Naive thymus-derived CD4-positive, alpha-beta T cell (primary cell): ENCODE measurements around the gene LTO1. TPM values are rescaled to one million over a fixed set of nuclear protein-coding genes. Genes with fewer than 3 reads are reported as not detected.

Source experiments
- ATAC-seq: fragments of 150-1000 bp; cut with Tn5 transposase; 2 replicates; pipeline ENCODE4 v1.10.0; 2021; ENCODE audit warnings: mild to moderate bottlenecking, moderate library complexity
- CTCF ChIA-PET: fragments of 350-600 bp; sonication (Branson Sonifier 250); formaldehyde crosslinking; loops from one replicate; lab custom pipeline; 2021; ENCODE audit warnings: antibody characterized with exemption; lab: Charles Lee
- POLR2A ChIA-PET: fragments of 350-600 bp; sonication (Branson Sonifier 250); formaldehyde crosslinking; loops from one replicate; lab custom pipeline; 2021; ENCODE audit warnings: antibody characterized with exemption, inconsistent platforms; lab: Charles Lee
- DNase-seq, 9 donors: peaks; one replicate each; pipeline versions ENCODE4 v3.0.0 to v3.0.0-alpha.2; 2020 to 2022; ENCODE audit warnings: mixed read lengths in 1 of 9
- H3K27ac ChIP-seq: one replicate; pipeline ENCODE4 v1.7.0; 2013; ENCODE audit warnings: mild to moderate bottlenecking, low read depth, low read length, moderate library complexity
- H3K27me3 ChIP-seq, 2 donors: one replicate each; pipeline ENCODE4 v1.7.0; 2013; ENCODE audit warnings: low read length in 2 of 2, mild to moderate bottlenecking in 2 of 2, moderate library complexity in 2 of 2; ENCODE audit not compliant: control insufficient read depth in 2 of 2, insufficient read depth in 2 of 2
- H3K36me3 ChIP-seq, 3 experiments: 1 replicate in 2 of 3; 2 replicates in 1 of 3; pipeline ENCODE4 v1.7.0; 2013; ENCODE audit warnings: low read length in 3 of 3, mild to moderate bottlenecking in 3 of 3, moderate library complexity in 1 of 3; ENCODE audit not compliant: insufficient read depth in 3 of 3, control insufficient read depth in 2 of 3
- H3K4me1 ChIP-seq, 2 donors: one replicate each; pipeline ENCODE4 v1.7.0; 2013; ENCODE audit warnings: low read length in 2 of 2, mild to moderate bottlenecking in 2 of 2, moderate library complexity in 1 of 2; ENCODE audit not compliant: control insufficient read depth in 2 of 2, insufficient read depth in 2 of 2
- H3K4me3 ChIP-seq: 2 replicates; pipeline ENCODE4 v1.7.0; 2013; ENCODE audit warnings: mild to moderate bottlenecking, low read length
- H3K9me3 ChIP-seq, 3 experiments: 1 replicate in 2 of 3; 2 replicates in 1 of 3; pipeline ENCODE4 v1.7.0; 2013; ENCODE audit warnings: low read length in 3 of 3; ENCODE audit not compliant: control insufficient read depth in 2 of 3
- H3K27ac Mint-ChIP-seq, 9 donors: one replicate each; pipeline ENCODE4 v1.8.0; 2020 to 2022; ENCODE audit warnings: mixed read lengths in 9 of 9, mild to moderate bottlenecking in 8 of 9, moderate library complexity in 5 of 9, inconsistent platforms in 2 of 9
- H3K27me3 Mint-ChIP-seq, 5 donors: one replicate each; pipeline ENCODE4 v1.8.0; 2021 to 2022; ENCODE audit warnings: mixed read lengths in 5 of 5, mild to moderate bottlenecking in 1 of 5
- H3K36me3 Mint-ChIP-seq, 5 donors: one replicate each; pipeline ENCODE4 v1.8.0; 2020 to 2022; ENCODE audit warnings: mixed read lengths in 5 of 5, mild to moderate bottlenecking in 3 of 5, inconsistent platforms in 1 of 5
- H3K4me1 Mint-ChIP-seq, 7 donors: one replicate each; pipeline ENCODE4 v1.8.0; 2020 to 2022; ENCODE audit warnings: mixed read lengths in 7 of 7, mild to moderate bottlenecking in 3 of 7, inconsistent platforms in 1 of 7
- H3K4me3 Mint-ChIP-seq, 10 donors: one replicate each; pipeline ENCODE4 v1.8.0; 2020 to 2022; ENCODE audit warnings: mild to moderate bottlenecking in 10 of 10, mixed read lengths in 10 of 10, moderate library complexity in 6 of 10, inconsistent platforms in 2 of 10
- H3K9me3 Mint-ChIP-seq, 11 donors: one replicate each; pipeline ENCODE4 v1.8.0; 2020 to 2022; ENCODE audit warnings: mixed read lengths in 11 of 11, mild to moderate bottlenecking in 4 of 11, inconsistent platforms in 1 of 11, moderate library complexity in 1 of 11
- intact Hi-C, 2 donors: fragments of 100-400 bp; cut with micrococcal nuclease; formaldehyde crosslinking; loops; one replicate each; pipeline ENCODE4 v1.15.1; 2023
- polyA plus RNA-seq, 2 donors: library from polyadenylated mRNA; unstranded; fragments of 300-500 nt; fragmentation: Illumina TruSeq; gene quantifications; one replicate each; pipeline ENCODE4 v1.2.3, GENCODE V29; 2021
- total RNA-seq, 6 experiments: library from RNA in 5 of 6; stranded (reverse) in 5 of 6; gene quantifications; 1 replicate in 5 of 6; 2 replicates in 1 of 6; pipeline ENCODE4 v1.2.3 and lab custom pipeline; 2021 to 2026

LTO1 gene
- total and polyA plus RNA-seq, 7 experiments from 2014 or later: 19.1 to 75.6 (median 33.4) TPM

DNA sequence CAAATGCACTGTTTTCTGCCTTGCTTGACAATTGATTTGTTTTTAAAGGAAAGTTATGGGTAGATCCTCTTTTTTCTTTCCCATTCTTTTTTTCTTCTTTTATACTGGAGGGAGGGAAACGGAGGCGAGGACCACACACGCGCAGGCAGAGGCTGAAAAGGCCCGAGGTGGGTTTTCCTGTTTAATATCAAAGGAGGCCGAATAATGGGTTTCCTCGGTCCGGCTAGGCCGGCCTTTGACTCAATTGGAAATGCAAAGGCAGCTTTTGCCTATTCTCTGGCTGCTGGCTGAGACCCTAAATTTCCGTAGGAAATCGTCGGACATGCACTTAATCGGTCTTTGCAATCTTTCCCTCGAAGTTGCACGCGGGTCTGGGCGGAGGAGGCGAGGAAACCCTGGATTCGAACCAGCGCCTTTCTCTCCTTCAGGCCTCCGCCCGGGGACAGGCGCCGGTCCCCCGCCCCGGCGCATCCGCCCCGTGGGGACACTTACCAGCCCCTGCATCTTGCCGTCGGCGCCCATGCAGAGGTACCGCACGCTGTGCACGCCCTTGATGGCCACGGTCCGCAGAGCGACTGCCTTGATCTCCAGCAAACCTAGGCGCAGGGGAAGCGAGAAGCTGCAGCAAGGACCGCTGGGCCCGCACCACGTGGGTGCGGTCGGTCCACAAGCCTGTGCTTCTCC, 27.8 kb upstream of the LTO1 start:
- intact Hi-C loops: loop anchor here in 1 of 2 donors (10.0 kb wide), 1 partner anchor 122 kb away; no protein-coding TSS in a partner anchor
- Histone ChIP-seq H3K4me3 (no peak overlapping the region), H3K27me3 (peaks cover 0 to 10% of the 10 kb centered on the region in 2 donors), H3K36me3 (no peaks in the 10 kb centered on the region), H3K27ac (no peak overlapping the region), H3K9me3 (no peaks in the 10 kb centered on the region), H3K4me1 (no peaks in the 10 kb centered on the region)
- DNase-seq (no peak), ATAC-seq (no peak)
- Mint-ChIP-seq H3K4me1 (peaks cover 0 to 19% (median 13%) of the 10 kb centered on the region in 7 donors), H3K27me3 (peaks cover 44 to 64% (median 62%) of the 10 kb centered on the region in 5 donors), H3K36me3 (no peaks in the 10 kb centered on the region), H3K9me3 (peaks cover 0 to 2% (median 0%) of the 10 kb centered on the region in 11 donors), H3K4me3 (peak overlapping the region in 5 of 10 donors; percentile 19 to 62 (median 36)), H3K27ac (no peak overlapping the region)
- POLR2A ChIA-PET: no interaction called here
- CTCF ChIA-PET: no interaction called here

DNA sequence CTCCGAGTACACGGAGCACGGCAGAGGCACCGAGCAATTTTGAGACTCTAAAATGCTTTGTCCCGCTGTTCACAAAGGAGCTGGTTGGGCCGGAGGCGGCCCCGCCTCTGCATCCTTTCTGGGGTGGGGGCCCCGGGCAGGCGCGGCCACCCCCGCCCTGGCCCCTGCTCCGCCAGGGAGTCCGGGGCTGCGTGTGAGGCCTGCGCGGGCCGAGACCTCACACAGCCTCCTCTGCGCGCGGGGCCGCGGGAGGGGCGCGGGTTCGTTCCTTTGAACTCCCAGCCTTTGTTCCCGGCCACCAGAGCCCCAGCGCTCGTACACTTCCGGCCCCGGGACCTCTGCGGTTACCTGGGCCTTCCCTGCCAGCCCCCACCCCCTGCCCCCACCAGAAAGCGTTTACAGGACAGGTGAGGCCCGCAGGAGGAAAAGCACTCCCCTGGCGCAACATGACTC, 27.1 kb upstream of the LTO1 start:
- Mint-ChIP-seq H3K27me3 (peaks cover 41 to 65% (median 57%) of the 10 kb centered on the region in 5 donors), H3K36me3 (no peaks in the 10 kb centered on the region), H3K9me3 (peaks cover 0 to under 1% (median 0%) of the 10 kb centered on the region in 11 donors), H3K4me3 (peak overlapping the region in 2 of 10 donors; percentile 33 to 62), H3K4me1 (peaks cover 0 to 19% (median 13%) of the 10 kb centered on the region in 7 donors), H3K27ac (no peak overlapping the region)
- intact Hi-C loops: loop anchor here in 1 of 2 donors (10.0 kb wide), 1 partner anchor 123 kb away; no protein-coding TSS in a partner anchor
- H3K27me3 ChIP-seq: peaks cover 0 to 10% of the 10 kb centered on the region in 2 donors
- H3K4me1 ChIP-seq: no peaks in the 10 kb centered on the region
- ChIA-PET CTCF (no interaction called here), POLR2A (no interaction called here)
- H3K9me3 ChIP-seq: no peaks in the 10 kb centered on the region
- no peak overlapping the region for H3K4me3 ChIP-seq
- ATAC-seq (no peak), DNase-seq (no peak)
- no peaks in the 10 kb centered on the region for H3K36me3 ChIP-seq
- no peak overlapping the region for H3K27ac ChIP-seq

DNA sequence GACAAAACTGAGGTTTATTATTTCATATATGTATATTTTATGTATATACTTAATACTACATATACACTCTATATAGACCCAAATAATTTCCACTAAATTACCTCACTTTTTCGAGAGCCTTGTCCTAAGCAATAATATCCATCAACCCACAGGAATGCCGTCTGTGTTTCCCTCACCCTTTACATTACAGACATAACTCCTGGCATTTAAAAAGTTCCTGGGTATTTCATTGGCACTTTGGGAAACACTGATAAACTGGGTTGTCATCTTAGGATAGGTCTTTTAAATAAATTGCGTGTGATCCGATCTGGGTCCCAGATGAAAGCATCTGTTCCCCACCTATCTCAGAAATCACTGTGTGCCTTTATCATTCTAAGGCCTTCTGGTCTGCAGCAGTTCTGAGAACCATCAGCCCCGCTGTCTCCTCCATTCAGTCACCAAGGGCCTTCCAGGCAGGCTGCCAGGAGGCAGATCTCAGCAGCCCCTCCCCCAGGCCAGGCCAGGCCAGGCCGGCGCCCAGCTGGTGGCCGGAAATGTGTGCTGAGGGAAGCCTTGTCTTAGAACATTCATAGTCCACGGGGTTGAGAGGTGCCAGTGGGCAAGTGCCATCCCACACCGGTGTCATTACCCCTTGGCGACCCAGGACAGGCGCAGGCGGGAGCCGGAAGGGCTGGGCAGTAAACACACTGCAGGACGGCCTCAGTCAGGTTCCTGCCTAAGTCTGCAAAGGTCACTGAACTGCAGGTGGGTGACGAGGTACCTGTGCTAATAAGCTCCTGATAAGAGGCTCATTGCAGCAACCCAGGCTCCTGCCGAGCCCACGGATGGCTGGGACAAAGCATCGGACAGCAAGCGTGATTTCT, 25.4 kb upstream of the LTO1 start:
- H3K4me1 ChIP-seq: no peaks in the 10 kb centered on the region
- no peak overlapping the region for H3K4me3 ChIP-seq
- peaks cover 35 to 62% (median 55%) of the 10 kb centered on the region in 5 donors for H3K27me3 Mint-ChIP-seq
- H3K9me3 ChIP-seq: no peaks in the 10 kb centered on the region
- no peaks in the 10 kb centered on the region for H3K36me3 Mint-ChIP-seq
- peaks cover 0 to 16% (median 7%) of the 10 kb centered on the region in 7 donors for H3K4me1 Mint-ChIP-seq
- H3K4me3 Mint-ChIP-seq: peak overlapping the region in 1 of 10 donors; percentile 51
- ChIA-PET CTCF (no interaction called here), POLR2A (no interaction called here)
- H3K36me3 ChIP-seq: no peaks in the 10 kb centered on the region
- ATAC-seq (no peak), DNase-seq (no peak)
- no peaks in the 10 kb centered on the region for H3K9me3 Mint-ChIP-seq
- H3K27me3 ChIP-seq: peaks cover 0 to 10% of the 10 kb centered on the region in 2 donors
- H3K27ac ChIP-seq: no peak overlapping the region
- no peak overlapping the region for H3K27ac Mint-ChIP-seq
- intact Hi-C loops: loop anchor here in 1 of 2 donors (10.0 kb wide), 1 partner anchor 124 kb away; no protein-coding TSS in a partner anchor

GRCh38 chr11:69699213-69699612, 24.1 kb upstream of the LTO1 start:
- Histone ChIP-seq H3K27me3 (peaks cover 0 to 3% of the 10 kb centered on the region in 2 donors), H3K4me1 (no peaks in the 10 kb centered on the region), H3K36me3 (no peaks in the 10 kb centered on the region), H3K27ac (no peak overlapping the region), H3K4me3 (no peak overlapping the region), H3K9me3 (no peaks in the 10 kb centered on the region)
- intact Hi-C loops: no loop called here
- Mint-ChIP-seq H3K4me1 (peaks cover 0 to 10% (median 3%) of the 10 kb centered on the region in 7 donors), H3K4me3 (no peak overlapping the region), H3K27me3 (peaks cover 34 to 65% (median 47%) of the 10 kb centered on the region in 5 donors), H3K36me3 (no peaks in the 10 kb centered on the region), H3K27ac (no peak overlapping the region), H3K9me3 (no peaks in the 10 kb centered on the region)
- CTCF ChIA-PET: no interaction called here
- POLR2A ChIA-PET: no interaction called here
- ATAC-seq (no peak), DNase-seq (no peak)

- ATAC-seq: no peak
- CTCF ChIA-PET: no interaction called here
These were observed 23.2 kb upstream of the LTO1 start for GRCh38 chr11:69698362-69698761.

DNA sequence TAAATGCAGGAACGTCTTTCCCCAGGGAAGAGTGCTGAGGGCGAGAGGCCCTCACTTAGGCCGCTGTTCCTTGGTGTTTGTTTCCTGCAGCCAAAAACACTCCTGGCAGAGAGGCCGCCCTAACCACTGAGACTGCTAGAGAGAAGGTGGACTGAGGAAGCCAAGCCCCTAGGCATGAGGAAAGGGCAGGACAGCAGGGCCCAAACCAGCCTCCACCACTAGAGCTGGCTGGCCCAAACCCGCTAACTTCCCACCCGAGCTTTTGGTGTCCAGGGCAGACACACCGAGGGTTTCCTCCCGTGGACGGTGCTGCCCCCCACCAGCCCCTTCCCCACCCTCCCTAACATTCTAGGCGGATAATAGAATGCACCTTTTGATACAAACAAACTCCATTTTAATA, 22.7 kb upstream of the LTO1 start:
- POLR2A ChIA-PET: no interaction called here
- H3K4me1 ChIP-seq: no peaks in the 10 kb centered on the region
- DNase-seq (no peak), ATAC-seq (no peak)
- Mint-ChIP-seq H3K27ac (no peak overlapping the region), H3K36me3 (no peaks in the 10 kb centered on the region), H3K4me1 (peaks cover 0 to 9% (median 0%) of the 10 kb centered on the region in 7 donors), H3K9me3 (no peaks in the 10 kb centered on the region), H3K27me3 (peaks cover 31 to 69% (median 51%) of the 10 kb centered on the region in 5 donors), H3K4me3 (no peak overlapping the region)
- peaks cover 0 to 3% of the 10 kb centered on the region in 2 donors for H3K27me3 ChIP-seq
- no peak overlapping the region for H3K4me3 ChIP-seq
- CTCF ChIA-PET: no interaction called here
- H3K9me3 ChIP-seq: no peaks in the 10 kb centered on the region
- H3K36me3 ChIP-seq: no peaks in the 10 kb centered on the region
- H3K27ac ChIP-seq: no peak overlapping the region
- intact Hi-C loops: no loop called here

More at GRCh38 chr11:69698362-69698761, 23.2 kb upstream of the LTO1 start:
- H3K36me3 ChIP-seq: no peaks in the 10 kb centered on the region
- Mint-ChIP-seq H3K4me1 (peaks cover 0 to 10% (median 3%) of the 10 kb centered on the region in 7 donors), H3K36me3 (no peaks in the 10 kb centered on the region), H3K27ac (no peak overlapping the region), H3K27me3 (peaks cover 35 to 69% (median 55%) of the 10 kb centered on the region in 5 donors), H3K4me3 (no peak overlapping the region), H3K9me3 (no peaks in the 10 kb centered on the region)
- peaks cover 0 to 3% of the 10 kb centered on the region in 2 donors for H3K27me3 ChIP-seq
- no peaks in the 10 kb centered on the region for H3K9me3 ChIP-seq
- POLR2A ChIA-PET: no interaction called here
- no peak for DNase-seq
- no peak overlapping the region for H3K4me3 ChIP-seq
- H3K27ac ChIP-seq: no peak overlapping the region
- no peaks in the 10 kb centered on the region for H3K4me1 ChIP-seq
- intact Hi-C loops: no loop called here
